Measurements from ENCODE around the gene FGFR3.

Gene FGFR3

DNA sequence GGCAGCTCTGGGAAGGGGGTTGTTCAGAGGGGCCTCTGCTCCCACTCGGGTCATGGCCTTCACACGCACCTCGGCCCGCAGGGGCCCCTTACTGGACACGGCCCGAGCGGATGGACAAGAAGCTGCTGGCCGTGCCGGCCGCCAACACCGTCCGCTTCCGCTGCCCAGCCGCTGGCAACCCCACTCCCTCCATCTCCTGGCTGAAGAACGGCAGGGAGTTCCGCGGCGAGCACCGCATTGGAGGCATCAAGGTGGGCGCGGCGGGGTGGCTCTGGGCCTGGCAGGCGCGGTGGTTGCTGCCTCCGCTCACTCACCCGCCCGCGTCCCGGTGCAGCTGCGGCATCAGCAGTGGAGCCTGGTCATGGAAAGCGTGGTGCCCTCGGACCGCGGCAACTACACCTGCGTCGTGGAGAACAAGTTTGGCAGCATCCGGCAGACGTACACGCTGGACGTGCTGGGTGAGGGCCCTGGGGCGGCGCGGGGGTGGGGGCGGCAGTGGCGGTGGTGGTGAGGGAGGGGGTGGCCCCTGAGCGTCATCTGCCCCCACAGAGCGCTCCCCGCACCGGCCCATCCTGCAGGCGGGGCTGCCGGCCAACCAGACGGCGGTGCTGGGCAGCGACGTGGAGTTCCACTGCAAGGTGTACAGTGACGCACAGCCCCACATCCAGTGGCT lies 8.3 kb downstream of the FGFR3 start:
- FAIRE-seq (no peak), DNase-seq (ENCODE audit: insufficient read length, low spot score) (no peak)

DNA sequence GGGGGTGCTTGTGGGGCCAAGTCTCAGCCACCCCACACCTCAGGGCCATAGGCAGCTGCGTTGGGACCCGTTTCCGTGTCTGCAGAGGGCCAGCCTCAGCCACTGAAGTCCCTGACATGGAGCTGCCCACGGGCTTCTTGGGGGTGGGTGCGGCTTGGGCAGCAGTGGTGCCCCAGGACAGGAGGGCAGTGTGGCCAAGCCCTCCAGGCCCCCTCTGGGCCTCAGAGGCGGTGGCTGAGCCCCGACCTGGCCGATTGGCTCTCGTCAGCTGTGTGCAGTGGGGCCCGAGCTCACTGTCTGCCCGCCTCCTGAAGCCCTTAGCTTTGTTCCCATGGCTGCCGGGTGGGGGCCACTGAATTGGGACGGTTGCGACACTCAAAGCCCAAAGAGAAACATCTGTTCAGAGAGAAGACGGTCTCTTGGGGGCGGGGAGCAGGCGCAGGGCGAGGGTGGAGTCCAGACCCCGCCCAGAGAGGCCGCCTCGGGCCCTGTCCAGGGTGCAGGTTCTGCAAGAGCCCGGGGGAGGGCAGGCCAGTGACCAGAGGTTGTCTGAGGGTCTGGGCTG lies 9.1 kb downstream of the FGFR3 start:
- FAIRE-seq (no peak), DNase-seq (ENCODE audit: insufficient read length, low spot score) (no peak)

- DNase-seq (ENCODE audit: insufficient read length, low spot score), result no peak
These were observed 9.8 kb downstream of the FGFR3 start for GRCh38 chr4:1802720-1803522.

DNA sequence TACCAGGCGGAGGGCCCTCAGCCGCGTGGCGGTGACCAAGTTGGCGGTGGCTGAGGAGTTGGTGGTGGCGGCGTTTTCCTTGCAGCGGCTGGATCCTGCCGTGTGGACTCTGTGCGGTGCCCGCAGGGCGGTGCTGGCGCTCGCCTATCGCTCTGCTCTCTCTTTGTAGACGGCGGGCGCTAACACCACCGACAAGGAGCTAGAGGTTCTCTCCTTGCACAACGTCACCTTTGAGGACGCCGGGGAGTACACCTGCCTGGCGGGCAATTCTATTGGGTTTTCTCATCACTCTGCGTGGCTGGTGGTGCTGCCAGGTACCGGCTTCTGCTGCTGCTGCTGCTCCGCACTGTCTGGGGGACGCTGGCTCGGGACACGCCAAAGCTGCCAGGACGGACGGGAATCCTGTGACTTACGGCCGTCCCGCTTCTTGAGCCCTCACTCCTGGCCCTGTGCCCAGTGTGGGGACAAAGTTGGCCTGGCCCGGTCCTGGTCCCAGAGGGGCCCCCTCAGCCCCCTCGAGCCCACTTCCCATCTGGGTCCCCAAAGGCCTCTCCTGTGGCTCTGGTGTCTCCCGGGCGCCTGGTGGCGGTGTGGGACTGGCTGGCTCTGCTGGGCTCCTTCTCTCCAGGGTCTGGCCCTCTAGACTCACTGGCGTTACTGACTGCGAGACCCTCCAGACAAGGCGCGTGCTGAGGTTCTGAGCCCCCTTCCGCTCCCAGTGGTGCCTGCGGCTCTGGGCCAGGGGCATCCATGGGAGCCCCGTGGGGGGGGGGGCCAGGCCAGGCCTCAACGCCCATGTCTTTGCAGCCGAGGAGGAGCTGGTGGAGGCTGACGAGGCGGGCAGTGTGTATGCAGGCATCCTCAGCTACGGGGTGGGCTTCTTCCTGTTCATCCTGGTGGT lies 10.7 kb downstream of the FGFR3 start:
- DNase-seq (ENCODE audit: insufficient read length, low spot score), result no peak
- FAIRE-seq, result no peak

More at GRCh38 chr4:1802720-1803522, 9.8 kb downstream of the FGFR3 start:
- FAIRE-seq, result no peak

DNA sequence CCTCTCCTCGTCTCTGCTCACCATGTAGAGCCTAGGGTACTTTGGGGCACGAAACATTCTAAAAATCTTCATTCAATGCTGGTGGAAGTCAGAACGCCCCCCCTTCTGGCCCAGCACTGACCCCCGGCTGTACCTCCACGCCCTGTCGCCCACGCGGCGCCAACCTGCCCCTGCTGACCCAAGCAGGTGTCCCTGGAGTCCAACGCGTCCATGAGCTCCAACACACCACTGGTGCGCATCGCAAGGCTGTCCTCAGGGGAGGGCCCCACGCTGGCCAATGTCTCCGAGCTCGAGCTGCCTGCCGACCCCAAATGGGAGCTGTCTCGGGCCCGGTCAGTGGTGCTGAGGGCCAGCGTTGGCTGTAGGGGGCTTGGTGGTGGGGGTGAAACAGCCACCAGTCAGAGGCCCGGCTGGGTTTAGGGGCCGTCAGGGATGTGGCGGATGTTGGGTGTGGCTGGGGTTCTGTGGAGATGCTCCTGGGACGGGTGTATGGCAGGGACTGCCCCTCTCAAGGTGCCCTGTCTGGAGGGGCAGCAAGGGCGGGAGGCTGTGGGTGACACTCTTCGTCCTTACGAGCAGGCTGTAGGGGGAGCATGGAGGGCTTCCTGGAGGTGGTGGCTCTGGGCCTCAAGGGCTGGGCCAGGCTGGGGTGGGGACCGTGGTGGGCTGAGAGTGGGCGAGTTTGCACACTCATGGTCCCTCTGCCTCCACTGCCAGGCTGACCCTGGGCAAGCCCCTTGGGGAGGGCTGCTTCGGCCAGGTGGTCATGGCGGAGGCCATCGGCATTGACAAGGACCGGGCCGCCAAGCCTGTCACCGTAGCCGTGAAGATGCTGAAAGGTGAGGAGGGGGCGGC lies 11.8 kb downstream of the FGFR3 start:
- FAIRE-seq (no peak), DNase-seq (ENCODE audit: insufficient read length, low spot score) (no peak)

DNA sequence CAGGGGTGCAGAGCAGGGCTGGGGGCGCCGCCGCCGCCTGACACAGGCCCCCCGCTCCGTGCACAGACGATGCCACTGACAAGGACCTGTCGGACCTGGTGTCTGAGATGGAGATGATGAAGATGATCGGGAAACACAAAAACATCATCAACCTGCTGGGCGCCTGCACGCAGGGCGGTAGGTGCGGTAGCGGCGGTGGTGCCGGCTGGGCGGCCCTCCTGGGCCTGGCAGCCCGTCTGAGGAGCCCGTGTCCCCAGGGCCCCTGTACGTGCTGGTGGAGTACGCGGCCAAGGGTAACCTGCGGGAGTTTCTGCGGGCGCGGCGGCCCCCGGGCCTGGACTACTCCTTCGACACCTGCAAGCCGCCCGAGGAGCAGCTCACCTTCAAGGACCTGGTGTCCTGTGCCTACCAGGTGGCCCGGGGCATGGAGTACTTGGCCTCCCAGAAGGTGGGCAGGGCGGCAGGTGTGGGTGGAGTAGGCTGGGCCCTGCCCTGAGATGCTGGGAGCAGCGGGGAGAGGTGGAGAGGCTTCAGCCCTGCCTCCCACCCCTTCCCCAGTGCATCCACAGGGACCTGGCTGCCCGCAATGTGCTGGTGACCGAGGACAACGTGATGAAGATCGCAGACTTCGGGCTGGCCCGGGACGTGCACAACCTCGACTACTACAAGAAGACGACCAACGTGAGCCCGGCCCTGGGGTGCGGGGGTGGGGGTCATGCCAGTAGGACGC lies 12.6 kb downstream of the FGFR3 start:
- DNase-seq (ENCODE audit: insufficient read length, low spot score) (no peak), FAIRE-seq (no peak)

DNA sequence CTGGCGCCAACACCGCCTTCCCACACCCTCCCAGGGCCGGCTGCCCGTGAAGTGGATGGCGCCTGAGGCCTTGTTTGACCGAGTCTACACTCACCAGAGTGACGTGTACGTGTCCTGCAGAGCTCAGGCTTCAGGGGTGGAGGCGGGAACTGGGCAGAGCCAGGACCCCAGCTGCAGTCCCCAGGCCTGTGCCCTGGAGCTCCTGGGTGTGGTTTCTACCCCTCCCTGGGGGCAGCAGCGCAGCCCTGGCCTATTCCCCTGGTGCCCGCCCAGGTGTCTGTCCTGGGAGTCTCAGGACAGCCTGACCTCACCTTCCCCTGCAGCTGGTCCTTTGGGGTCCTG lies 13.1 kb downstream of the FGFR3 start:
- DNase-seq (ENCODE audit: insufficient read length, low spot score), result no peak
- no peak for FAIRE-seq

DNA sequence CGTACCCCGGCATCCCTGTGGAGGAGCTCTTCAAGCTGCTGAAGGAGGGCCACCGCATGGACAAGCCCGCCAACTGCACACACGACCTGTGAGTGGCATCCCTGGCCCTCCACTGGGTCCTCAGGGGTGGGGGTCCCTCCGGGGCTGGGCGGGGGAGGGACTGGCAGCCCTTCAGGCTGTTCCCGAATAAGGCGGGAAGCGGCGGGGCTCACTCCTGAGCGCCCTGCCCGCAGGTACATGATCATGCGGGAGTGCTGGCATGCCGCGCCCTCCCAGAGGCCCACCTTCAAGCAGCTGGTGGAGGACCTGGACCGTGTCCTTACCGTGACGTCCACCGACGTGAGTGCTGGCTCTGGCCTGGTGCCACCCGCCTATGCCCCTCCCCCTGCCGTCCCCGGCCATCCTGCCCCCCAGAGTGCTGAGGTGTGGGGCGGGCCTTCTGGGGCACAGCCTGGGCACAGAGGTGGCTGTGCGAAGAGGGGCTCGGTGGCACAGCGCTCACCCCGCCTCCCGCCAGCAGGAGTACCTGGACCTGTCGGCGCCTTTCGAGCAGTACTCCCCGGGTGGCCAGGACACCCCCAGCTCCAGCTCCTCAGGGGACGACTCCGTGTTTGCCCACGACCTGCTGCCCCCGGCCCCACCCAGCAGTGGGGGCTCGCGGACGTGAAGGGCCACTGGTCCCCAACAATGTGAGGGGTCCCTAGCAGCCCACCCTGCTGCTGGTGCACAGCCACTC lies 13.7 kb downstream of the FGFR3 start:
- FAIRE-seq (no peak), DNase-seq (ENCODE audit: insufficient read length, low spot score) (no peak)

GRCh38 chr4:1807332-1807777 lies 14.3 kb downstream of the FGFR3 start:
- FAIRE-seq (no peak), DNase-seq (ENCODE audit: insufficient read length, low spot score) (no peak)

GRCh38 chr4:1808396-1808795 lies 15.3 kb downstream of the FGFR3 start:
- FAIRE-seq, result no peak

DNA sequence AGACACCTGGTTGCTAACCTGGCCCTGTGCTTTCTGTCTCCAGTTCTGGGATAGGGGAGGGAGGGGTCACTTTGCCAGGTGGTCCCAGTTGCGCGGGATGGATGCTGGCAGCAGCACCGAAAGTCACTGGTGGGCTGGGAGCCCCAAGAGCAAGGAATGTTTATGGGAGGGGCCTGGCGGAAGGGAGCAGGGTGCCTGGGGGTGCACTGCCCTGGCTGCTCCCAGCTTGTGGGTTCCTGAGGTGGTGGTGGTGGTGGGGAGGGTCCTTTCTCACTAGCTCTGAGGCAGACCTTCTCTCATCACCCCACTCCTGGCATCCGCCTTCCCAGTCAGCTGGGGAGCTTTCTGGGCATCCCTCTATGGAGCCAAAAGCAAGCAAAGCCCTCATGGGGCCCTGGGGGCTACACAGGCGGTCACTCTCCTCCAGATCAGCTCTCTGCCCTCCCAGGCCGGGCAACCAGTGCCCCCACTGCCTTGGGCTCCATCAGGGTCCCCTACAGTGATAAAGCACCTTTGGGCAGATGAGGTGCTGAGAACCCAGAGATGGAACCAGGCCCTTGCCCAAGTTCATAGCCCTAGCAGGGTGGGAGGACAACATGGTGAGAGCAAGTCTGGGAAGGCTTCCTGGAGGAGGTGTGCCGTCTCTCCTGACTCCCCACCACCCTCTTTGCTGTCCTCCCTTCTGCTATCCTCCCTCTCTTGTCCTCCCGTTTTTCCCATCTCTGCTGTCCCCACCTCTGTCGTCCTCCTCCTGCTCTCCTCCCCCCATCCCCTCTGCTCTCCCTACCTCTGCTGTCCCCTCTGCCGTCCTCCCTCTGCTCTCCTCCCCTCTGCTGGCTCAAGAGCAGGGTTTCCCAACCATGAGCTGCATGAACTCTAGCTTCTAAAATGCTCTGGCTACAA lies 16.0 kb downstream of the FGFR3 start:
- no peak for FAIRE-seq
- no peak for DNase-seq (ENCODE audit: insufficient read length, low spot score)

More at GRCh38 chr4:1808396-1808795, 15.3 kb downstream of the FGFR3 start:
- no peak for DNase-seq (ENCODE audit: insufficient read length, low spot score)

GRCh38 chr4:1809754-1810502 lies 16.8 kb downstream of the FGFR3 start:
- peak; percentile 64 for FAIRE-seq
- DNase-seq (ENCODE audit: insufficient read length, low spot score), result peak; percentile 89

DNA sequence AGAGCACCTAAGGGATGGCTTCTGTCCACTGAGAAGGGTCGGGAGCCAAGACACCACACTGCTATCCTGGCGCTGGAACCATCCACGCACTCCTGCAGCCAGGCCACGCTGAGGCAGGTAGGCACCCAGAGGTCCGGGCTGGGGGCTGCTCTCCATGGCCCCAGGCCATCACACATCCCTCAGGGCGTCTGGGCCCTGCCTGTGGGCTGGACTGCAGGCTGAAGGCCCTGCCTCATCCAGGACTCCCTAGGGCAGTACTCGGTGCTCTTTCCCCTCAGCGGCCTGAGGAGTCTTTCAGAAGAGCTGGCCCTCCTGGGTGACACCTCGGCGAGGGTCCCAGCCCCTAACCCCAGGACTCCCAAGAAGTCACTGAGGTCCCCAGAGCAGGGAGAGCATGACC lies 17.7 kb downstream of the FGFR3 start:
- FAIRE-seq (no peak), DNase-seq (ENCODE audit: insufficient read length, low spot score) (no peak)

DNA sequence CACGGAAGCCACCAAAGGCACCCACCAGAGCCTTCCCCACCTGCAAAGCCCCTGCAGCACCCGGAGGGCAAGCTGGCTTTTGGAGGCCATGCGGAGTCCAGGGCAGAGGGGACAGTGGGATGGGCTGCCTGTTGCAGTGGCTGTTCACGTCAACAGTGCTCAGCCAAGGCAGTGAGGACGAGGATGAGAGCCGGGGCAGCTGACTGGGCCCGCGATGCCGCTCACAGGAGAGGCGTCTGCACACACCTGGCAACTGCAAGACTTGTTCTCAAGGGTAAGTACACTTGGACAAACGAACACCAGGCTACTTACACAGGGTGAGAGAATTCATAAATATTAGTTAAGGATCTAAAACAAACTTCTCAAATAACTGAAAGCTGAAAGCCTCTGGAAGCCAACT lies 19.6 kb downstream of the FGFR3 start:
- DNase-seq (ENCODE audit: insufficient read length, low spot score) (no peak), FAIRE-seq (no peak)

- no peak for FAIRE-seq
- DNase-seq (ENCODE audit: insufficient read length, low spot score), result no peak
These were observed 20.1 kb downstream of the FGFR3 start for GRCh38 chr4:1813231-1813630.

DNA sequence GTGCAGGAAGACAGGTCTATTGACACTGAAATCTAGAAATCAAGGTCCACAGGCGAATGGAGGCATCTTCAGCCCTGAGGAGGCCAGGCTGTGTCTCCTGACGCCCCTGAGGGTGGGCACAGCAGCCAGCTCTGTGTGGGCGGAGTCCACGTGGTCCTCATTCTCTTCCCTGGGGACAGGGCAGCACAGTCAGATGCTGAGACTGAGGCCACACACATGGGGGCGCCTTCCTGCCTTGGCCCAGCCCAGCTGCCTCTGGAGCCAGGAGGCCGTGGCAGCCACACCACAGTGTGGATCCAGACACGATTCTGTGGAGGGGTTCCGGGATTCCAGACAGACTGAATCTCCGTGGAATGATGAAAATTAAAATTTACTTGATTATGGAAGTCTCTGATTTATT lies 20.8 kb downstream of the FGFR3 start:
- FAIRE-seq (no peak), DNase-seq (ENCODE audit: insufficient read length, low spot score) (no peak)

- DNase-seq (ENCODE audit: insufficient read length, low spot score) (no peak), FAIRE-seq (no peak)
These were observed 21.4 kb downstream of the FGFR3 start for GRCh38 chr4:1814453-1814852.

Measured in HTR-8/SVneo (cell line).